HepG2 (cell line): ENCODE measurements around the gene SQSTM1. TPM values are rescaled to one million over a fixed set of nuclear protein-coding genes. Genes with fewer than 3 reads are reported as not detected.

ENCODE experiments used
- ATAC-seq: fragments of 200-7000 bp; cut with Tn5 transposase; 3 replicates; pipeline ENCODE4 v1.9.1; 2020; ENCODE audit warnings: mild to moderate bottlenecking, moderate library complexity
- BruUV-seq: library from RNA; stranded (reverse); fragments of 400-500 nt; replicated peaks from 2 replicates; lab custom pipeline; 2021; lab: Mats Ljungman, UMichigan
- CTCF ChIA-PET: fragments of 300-600 bp; formaldehyde crosslinking; extraction: SDS; loops from one replicate; lab custom pipeline; 2021; ENCODE audit warnings: low total read pairs, inconsistent platforms, low intra/inter-chr PET ratio; lab: Yijun Ruan, JAX
- POLR2A ChIA-PET: fragments of 350-600 bp; sonication (Branson Sonifier 250); formaldehyde crosslinking; loops from one replicate; lab custom pipeline; 2020; ENCODE audit warnings: antibody characterized with exemption, inconsistent platforms; lab: Yijun Ruan, JAX
- DNase-seq: peaks from one replicate; pipeline ENCODE4 v3.0.0-alpha.2; 2015; ENCODE audit warnings: low spot score
- FAIRE-seq: peaks from 3 replicates; lab custom pipeline; 2011; peaks lifted over from hg19 to GRCh38; lab: Jason Lieb, UNC
- H2AFZ ChIP-seq: one replicate; pipeline ENCODE4 v1.6.1; 2011; ENCODE audit warnings: low read length, inconsistent platforms
- H3K27ac ChIP-seq: fragments of 300-600 bp; 3 replicates; pipeline ENCODE4 v1.8.0; 2011; ENCODE audit warnings: mixed run types, mild to moderate bottlenecking, mixed read lengths, low read length, inconsistent platforms; ENCODE audit not compliant: insufficient read depth; ENCODE audit errors: extremely low read length
- H3K27me3 ChIP-seq, 2 experiments: fragments of 200-600 bp in 1 of 2; 2 replicates in 1 of 2; 3 replicates in 1 of 2; pipeline versions ENCODE4 v1.6.0 to v1.8.0; 2011; ENCODE audit warnings: low read length in 2 of 2, mild to moderate bottlenecking in 2 of 2, moderate library complexity in 2 of 2, inconsistent platforms in 1 of 2; ENCODE audit not compliant: insufficient read depth in 2 of 2, control insufficient read depth in 1 of 2
- H3K36me3 ChIP-seq, 2 experiments: fragments of 200-600 bp in 1 of 2; replicated peaks in 1 of 2; 2 replicates in 1 of 2; 3 replicates in 1 of 2; pipeline versions ENCODE4 v1.5.1 to v1.8.0; 2011; ENCODE audit warnings: low read length in 2 of 2, inconsistent platforms in 1 of 2; ENCODE audit not compliant: insufficient read depth in 2 of 2, control insufficient read depth in 1 of 2
- H3K4me1 ChIP-seq: 2 replicates; pipeline ENCODE4 v1.5.1; 2012; ENCODE audit warnings: low read length, inconsistent platforms; ENCODE audit not compliant: insufficient read depth
- H3K4me2 ChIP-seq: 2 replicates; pipeline ENCODE4 v1.6.0; 2011; ENCODE audit warnings: low read depth, low read length, inconsistent platforms
- H3K4me3 ChIP-seq, 3 experiments: fragments of 200-600 bp in 1 of 3; sonication (generic), shearing (Covaris generic) in 1 of 3; replicated peaks in 1 of 3; 2 replicates each; pipeline ENCODE4 v1.5.1; 2011 to 2016; ENCODE audit warnings: low read length in 3 of 3, inconsistent platforms in 2 of 3, low read depth in 2 of 3, mild to moderate bottlenecking in 2 of 3, control low read depth in 1 of 3, mixed read lengths in 1 of 3; ENCODE audit not compliant: insufficient read depth in 1 of 3
- H3K79me2 ChIP-seq: one replicate; pipeline ENCODE4 v1.6.1; 2011; ENCODE audit warnings: low read length, inconsistent platforms; ENCODE audit not compliant: insufficient read depth
- H3K9ac ChIP-seq: 2 replicates; pipeline ENCODE4 v1.6.0; 2011; ENCODE audit warnings: mild to moderate bottlenecking, low read depth, low read length, inconsistent platforms; ENCODE audit not compliant: insufficient read depth
- H3K9me3 ChIP-seq: 2 replicates; pipeline ENCODE4 v1.5.1; 2012; ENCODE audit warnings: mild to moderate bottlenecking, low read length
- H4K20me1 ChIP-seq: 2 replicates; pipeline ENCODE4 v1.6.0; 2011; ENCODE audit warnings: inconsistent platforms, mild to moderate bottlenecking, low read length, moderate library complexity; ENCODE audit not compliant: insufficient read depth
- AGO2 ChIP-seq: fragments of 200-400 bp; formaldehyde crosslinking; optimal IDR thresholded peaks from 2 replicates; pipeline ENCODE3; 2017; ENCODE audit warnings: mild to moderate bottlenecking, low read depth, low read length, moderate library complexity
- ATF5 ChIP-seq: sonication (generic); formaldehyde crosslinking; IDR thresholded peaks from 2 replicates; pipeline ENCODE4 v1.4.0; 2020; ENCODE audit warnings: mild to moderate bottlenecking, low read depth, missing genetic modification reagents
- MAX ChIP-seq: IDR thresholded peaks from 2 replicates; pipeline ENCODE4 v1.6.1; 2012; ENCODE audit warnings: inconsistent platforms
- POLR2G ChIP-seq: fragments of 200-400 bp; formaldehyde crosslinking; IDR thresholded peaks from 2 replicates; pipeline ENCODE4 v1.6.1; 2018; ENCODE audit warnings: mild to moderate bottlenecking, low read depth, low read length, moderate library complexity
- ZBTB33 ChIP-seq: sonication (generic); formaldehyde crosslinking; IDR thresholded peaks from 2 replicates; pipeline ENCODE4 v1.4.0; 2020; ENCODE audit warnings: missing genetic modification reagents
- ZNF354B ChIP-seq: sonication (generic); formaldehyde crosslinking; IDR thresholded peaks from 2 replicates; pipeline ENCODE4 v1.8.0; 2022; ENCODE audit warnings: mild to moderate bottlenecking, missing genetic modification reagents
- ZNF503 ChIP-seq: sonication (generic); formaldehyde crosslinking; IDR thresholded peaks from 2 replicates; pipeline ENCODE4 v1.4.0; 2020; ENCODE audit warnings: missing genetic modification reagents
- ZNF616 ChIP-seq: sonication (generic); formaldehyde crosslinking; IDR thresholded peaks from 2 replicates; pipeline ENCODE4 v1.5.0; 2020; ENCODE audit warnings: low read depth, mild to moderate bottlenecking, missing genetic modification reagents
- ZNF672 ChIP-seq: sonication (generic); formaldehyde crosslinking; IDR thresholded peaks from 2 replicates; pipeline ENCODE4 v1.8.1; 2022; ENCODE audit warnings: missing genetic modification reagents
- ZNF780A ChIP-seq: sonication (generic); formaldehyde crosslinking; IDR thresholded peaks from 2 replicates; pipeline ENCODE4 v1.8.0; 2022; ENCODE audit warnings: mild to moderate bottlenecking, missing genetic modification reagents, moderate library complexity
- WGBS: methylation state at CpG from one replicate; pipeline ENCODE4 v1.1.6; 2017; ENCODE audit warnings: low lambda C conversion rate; 5-methylcytosine and 5-hydroxymethylcytosine counted together
- in situ Hi-C: cut with HindIII; loops from 2 replicates; pipeline ENCODE4 v1.10.0; 2017; ENCODE audit warnings: low pct_unique_long_range_greater_than_20kb; ENCODE audit not compliant: extremely low pct_ligation_motif_present
- intact Hi-C: fragments of 100-400 bp; cut with micrococcal nuclease; formaldehyde crosslinking; loops from one replicate; pipeline ENCODE4 v1.10.0; 2022; ENCODE audit not compliant: unreplicated experiment
- polyA plus RNA-seq, 8 experiments: library from polyadenylated mRNA; depleted of rRNA in 3 of 8; stranded (reverse) in 7 of 8; unstranded in 1 of 8; fragments of >200 nt; fragmentation: Illumina TruSeq in 4 of 8; extraction: Trizol in 4 of 8; gene quantifications; 2 replicates each; pipeline versions ENCODE4 v1.2.1 to v1.2.3, GENCODE V29; 2011 to 2016; ENCODE audit warnings: low read depth in 4 of 8, missing spikeins in 1 of 8, mixed read lengths in 1 of 8; ENCODE audit not compliant: insufficient read depth in 1 of 8
- total RNA-seq, 5 experiments: library from RNA; depleted of rRNA; stranded (reverse); fragments of >200 nt; fragmentation: Illumina TruSeq; extraction: Trizol; gene quantifications; 2 replicates each; pipeline ENCODE4 v1.2.3, GENCODE V29; 2016; ENCODE audit warnings: low read depth in 1 of 5

Gene SQSTM1
- total and polyA plus RNA-seq, 2 of the 13 experiments (the other 11 are each of a cell fraction or from before 2014, with no cell fraction given): 90.9 to 160 TPM

- DNase-seq (no peak), ATAC-seq (no peak), FAIRE-seq (no peak)
- H3K79me2 ChIP-seq: no peaks in the 10 kb centered on the region
- H3K4me3 ChIP-seq: no peak overlapping the region
- no peaks in the 10 kb centered on the region for H3K4me1 ChIP-seq
- no peaks in the 10 kb centered on the region for H4K20me1 ChIP-seq
- H3K9me3 ChIP-seq: no peaks in the 10 kb centered on the region
- H3K27ac ChIP-seq: no peak overlapping the region
- TF ChIP-seq ZNF354B (no peak), ZBTB33 (CRISPR knock-in tag) (0 out of 2 replicates have a peak, but pooled peaks have one; percentile 17), ATF5 (CRISPR knock-in tag) (no peak), ZNF672 (CRISPR knock-in tag) (no peak)
- H3K36me3 ChIP-seq: peaks cover 22 to 42% of the 10 kb centered on the region in 2 experiments; a peak in 4 of 5 replicates
- ChIA-PET CTCF (no interaction called here), POLR2A (no interaction called here)
- in situ Hi-C loops (no loop called here), intact Hi-C loops (loop anchor here (5.0 kb wide), 1 partner anchor 1275 kb away; no protein-coding TSS in a partner anchor)
- no peak overlapping the region for H3K9ac ChIP-seq
- 97% methylated on average over 6 of the region's 6 CpGs for WGBS
- BruUV-seq: no TSS peak
- no peak overlapping the region for H2AFZ ChIP-seq
- H3K4me2 ChIP-seq: no peak overlapping the region
- H3K27me3 ChIP-seq: no peaks in the 10 kb centered on the region
Measured at GRCh38 chr5:179867079-179867465, 46.4 kb downstream of the SQSTM1 start.

DNA sequence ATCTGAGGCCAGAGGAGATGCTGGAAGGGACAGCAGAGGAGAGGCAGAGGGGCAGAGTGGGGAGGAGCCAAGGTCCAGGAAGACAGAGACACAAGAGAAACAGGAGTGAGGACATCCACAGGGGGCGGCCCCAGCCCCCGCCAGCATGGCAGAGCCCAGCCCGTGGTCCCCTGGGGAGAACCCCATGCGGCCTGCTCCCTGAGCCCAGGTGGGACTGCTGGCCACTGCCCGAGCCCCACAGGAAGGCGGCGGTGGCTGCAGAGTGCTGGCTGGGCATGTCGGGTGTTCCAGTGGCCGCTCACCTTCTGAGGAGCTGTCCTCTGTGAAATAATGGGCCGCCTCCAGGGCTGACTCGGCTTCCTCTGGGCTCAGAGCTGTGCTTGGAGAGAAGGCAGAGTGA is 46.8 kb downstream of the SQSTM1 start:
- Histone ChIP-seq H2AFZ (no peak overlapping the region), H3K79me2 (no peaks in the 10 kb centered on the region), H3K27me3 (no peaks in the 10 kb centered on the region), H4K20me1 (no peaks in the 10 kb centered on the region), H3K9me3 (no peaks in the 10 kb centered on the region), H3K36me3 (peaks cover 25 to 42% of the 10 kb centered on the region in 2 experiments; a peak in 4 of 5 replicates), H3K4me3 (no peak overlapping the region), H3K4me1 (no peaks in the 10 kb centered on the region), H3K4me2 (no peak overlapping the region), H3K9ac (no peak overlapping the region)
- BruUV-seq: no TSS peak
- POLR2A ChIA-PET: no interaction called here
- DNase-seq (no peak), FAIRE-seq (no peak)
- intact Hi-C loops (loop anchor here (5.0 kb wide), 1 partner anchor 1275 kb away; no protein-coding TSS in a partner anchor), in situ Hi-C loops (no loop called here)
- 76% methylated on average over 3 of the region's 11 CpGs for WGBS
- TF ChIP-seq MAX (no peak), ZNF616 (CRISPR knock-in tag) (no peak), AGO2 (peak; percentile 76), ZNF503 (CRISPR knock-in tag) (no peak), POLR2G (0 out of 2 replicates have a peak, but pooled peaks have one; percentile 9), ZNF780A (CRISPR knock-in tag) (no peak)
- TF ChIP-seq, all 625 proteins: peak for 2
- CTCF ChIA-PET: no interaction called here
- ATAC-seq: no peak
- no peak overlapping the region for H3K27ac ChIP-seq
